ENCODE data around the gene PARPBP.
A peak's percentile ranks its signal among the peaks of the same experiment; 100 is the strongest.
"Not testable (repeated sequence)": the region's sequence is repeated elsewhere in the genome, so short reads cannot be mapped to it uniquely, and the experiment has no call there.

The PARPBP gene

GRCh38 chr12:102119674-102120563, at the start of gene PARPBP, which contains the start of gene NUP37:
Gene PARPBP, plus strand, starts transcription at chr12:102120183. Its CDS starts 3,706 bp downstream, at chr12:102123889.
Gene NUP37, minus strand, starts transcription at chr12:102120114. Its CDS starts 1,596 bp downstream, at chr12:102118518.
- DNase-seq: peak; percentile 82 to 88

GRCh38 chr12:102072092-102072491, 47.9 kb upstream of the PARPBP start:
- not testable (repeated sequence) for DNase-seq

GRCh38 chr12:102080842-102081241, 39.1 kb upstream of the PARPBP start:
- DNase-seq: no peak

GRCh38 chr12:102089228-102089835, 30.7 kb upstream of the PARPBP start:
- not testable (repeated sequence) for DNase-seq

- no peak for DNase-seq
Measured at GRCh38 chr12:102093319-102093718, 26.7 kb upstream of the PARPBP start.

- DNase-seq: no peak
Measured at GRCh38 chr12:102095677-102096263, 24.2 kb upstream of the PARPBP start.

- no peak for DNase-seq
Measured at GRCh38 chr12:102096855-102097254, 23.1 kb upstream of the PARPBP start.

- no peak for DNase-seq
Measured at GRCh38 chr12:102106905-102107304, 13.1 kb upstream of the PARPBP start.

- DNase-seq: no peak
Measured at GRCh38 chr12:102107970-102108369, 12.0 kb upstream of the PARPBP start.

GRCh38 chr12:102110782-102111181, 9.2 kb upstream of the PARPBP start:
- DNase-seq: no peak

- no peak for DNase-seq
Measured at GRCh38 chr12:102114212-102114611, 5.8 kb upstream of the PARPBP start.

GRCh38 chr12:102116392-102116791, 3.6 kb upstream of the PARPBP start:
- DNase-seq: no peak

- DNase-seq: no peak
Measured at GRCh38 chr12:102118874-102119273, 1.1 kb upstream of the PARPBP start.

GRCh38 chr12:102120564-102120873, 536 bp downstream of the PARPBP start:
- no peak for DNase-seq

GRCh38 chr12:102120886-102121285, 903 bp downstream of the PARPBP start:
- no peak for DNase-seq

- DNase-seq: not testable (repeated sequence)
Measured at GRCh38 chr12:102121328-102121727, 1.3 kb downstream of the PARPBP start.

- not testable (repeated sequence) for DNase-seq
Measured at GRCh38 chr12:102130720-102131119, 10.7 kb downstream of the PARPBP start.

GRCh38 chr12:102131442-102131841, 11.5 kb downstream of the PARPBP start:
- not testable (repeated sequence) for DNase-seq

GRCh38 chr12:102137619-102138018, 17.6 kb downstream of the PARPBP start:
- not testable (repeated sequence) for DNase-seq

- DNase-seq: not testable (repeated sequence)
Measured at GRCh38 chr12:102142866-102143373, 22.9 kb downstream of the PARPBP start.

- DNase-seq: no peak
Measured at GRCh38 chr12:102144221-102144620, 24.2 kb downstream of the PARPBP start.

GRCh38 chr12:102147062-102147587, 27.1 kb downstream of the PARPBP start:
- DNase-seq: not testable (repeated sequence)

- DNase-seq: not testable (repeated sequence)
Measured at GRCh38 chr12:102155206-102155605, 35.2 kb downstream of the PARPBP start.
